Stimulated activated CD8-positive, alpha-beta memory T cell treated with anti-CD3 and anti-CD28 coated beads, Interleukin-4, amount 100 ng/mL, for 48 hours (primary cell): ENCODE results near the gene ATP1B1.
"Not testable (repeated sequence)": the region's sequence is repeated elsewhere in the genome, so short reads cannot be mapped to it uniquely, and the experiment has no call there.

Experiments
- DNase-seq: peaks from one replicate; pipeline ENCODE4 v3.0.0-alpha.2; 2020

ATP1B1 gene

DNA sequence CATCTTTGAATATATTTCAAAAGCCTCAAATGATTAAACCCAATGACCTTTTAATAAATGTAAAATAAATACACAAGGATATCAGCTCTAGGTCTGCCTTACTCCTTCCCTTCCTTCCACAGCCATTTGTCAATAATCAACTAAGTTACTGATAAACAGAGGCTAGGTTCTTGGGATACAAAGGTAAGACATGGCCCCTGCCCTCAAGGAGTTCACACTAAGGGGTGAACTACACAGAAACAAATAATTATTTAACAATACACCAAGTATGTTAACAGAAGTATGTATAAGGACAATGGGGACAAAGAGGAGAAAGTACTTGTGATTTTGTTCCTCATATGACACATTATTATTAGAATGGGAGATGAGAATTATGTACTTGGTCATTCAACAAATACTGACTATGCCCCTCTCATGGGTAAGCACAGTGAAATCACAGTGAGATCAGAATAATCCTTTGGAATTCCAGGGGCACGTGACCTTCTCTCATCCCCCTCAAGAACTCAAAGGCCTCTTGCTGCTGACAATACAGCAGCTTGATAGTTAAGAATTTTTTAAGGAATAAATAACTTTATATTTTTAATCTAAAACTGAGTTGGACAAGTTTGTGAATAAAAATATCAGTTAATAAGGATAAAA lies 40.2 kb downstream of the ATP1B1 start:
- no peak for DNase-seq

DNA sequence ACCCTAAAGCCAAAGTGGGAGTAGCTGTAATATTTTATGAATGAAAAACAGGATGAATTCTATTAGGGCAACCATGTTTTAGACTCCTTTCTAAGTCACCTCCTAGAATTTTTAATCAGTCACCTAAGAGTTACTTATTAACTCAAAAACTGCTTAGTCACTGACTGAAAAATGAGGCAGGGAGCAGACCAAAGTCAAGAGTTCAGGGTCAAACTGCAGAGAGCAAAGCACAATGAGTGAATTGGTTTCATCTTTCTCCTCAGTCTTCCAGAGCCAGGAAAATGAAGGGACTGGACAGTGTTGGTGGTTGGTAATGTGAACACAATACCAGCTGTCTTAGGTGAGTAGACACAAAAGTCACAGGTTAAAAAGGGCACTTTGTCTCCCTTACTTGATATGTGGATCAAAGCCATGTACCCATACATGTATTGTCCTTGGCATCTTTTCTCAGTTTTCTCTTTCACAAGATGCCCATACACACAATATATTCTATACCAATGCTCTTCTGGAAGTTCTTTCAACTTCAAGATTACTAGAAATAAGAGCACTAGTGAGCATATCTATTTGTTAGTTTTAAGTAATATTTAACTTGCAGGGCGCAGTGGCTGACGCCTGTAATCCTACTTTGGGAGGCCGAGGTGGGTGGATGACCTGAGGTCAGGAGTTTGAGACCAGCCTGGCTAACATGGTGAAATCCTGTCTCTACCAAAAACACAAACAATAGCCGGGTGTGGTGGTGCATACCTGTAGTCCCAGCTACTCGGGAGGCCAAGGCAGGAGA lies 42.2 kb downstream of the ATP1B1 start:
- no peak for DNase-seq

DNA sequence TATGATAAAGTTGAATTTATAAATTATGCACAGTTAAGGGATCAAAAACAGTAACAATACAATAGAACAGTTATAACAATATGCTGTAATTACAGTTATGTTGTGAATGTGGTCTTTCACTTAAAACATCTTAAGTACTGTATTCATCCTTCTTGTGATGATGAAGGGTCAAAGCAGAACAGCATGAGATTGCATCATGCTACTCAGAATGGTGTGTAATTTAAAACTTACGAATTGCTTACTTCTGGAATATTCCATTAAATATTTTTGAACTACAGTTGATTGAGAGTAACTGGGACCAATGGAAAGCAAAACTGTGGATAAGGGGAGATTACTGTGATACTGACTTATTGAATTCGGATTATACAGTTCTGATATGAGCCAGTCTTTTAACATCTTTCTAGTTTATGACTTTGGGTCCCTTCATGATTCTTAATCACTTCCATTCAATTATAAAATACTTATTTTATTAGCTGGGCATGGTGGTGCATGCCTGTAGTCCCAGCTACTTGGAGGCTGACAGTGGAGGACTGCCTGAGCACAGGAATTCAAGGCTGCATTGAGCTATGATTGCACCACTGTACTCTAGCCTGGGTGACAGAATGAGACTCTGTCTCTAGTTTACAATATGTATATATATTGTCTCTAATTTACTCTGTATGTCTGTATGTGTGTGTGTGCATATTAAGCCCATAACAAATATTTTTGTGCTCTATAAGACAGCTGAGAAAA lies 43.2 kb downstream of the ATP1B1 start:
- no peak for DNase-seq

DNA sequence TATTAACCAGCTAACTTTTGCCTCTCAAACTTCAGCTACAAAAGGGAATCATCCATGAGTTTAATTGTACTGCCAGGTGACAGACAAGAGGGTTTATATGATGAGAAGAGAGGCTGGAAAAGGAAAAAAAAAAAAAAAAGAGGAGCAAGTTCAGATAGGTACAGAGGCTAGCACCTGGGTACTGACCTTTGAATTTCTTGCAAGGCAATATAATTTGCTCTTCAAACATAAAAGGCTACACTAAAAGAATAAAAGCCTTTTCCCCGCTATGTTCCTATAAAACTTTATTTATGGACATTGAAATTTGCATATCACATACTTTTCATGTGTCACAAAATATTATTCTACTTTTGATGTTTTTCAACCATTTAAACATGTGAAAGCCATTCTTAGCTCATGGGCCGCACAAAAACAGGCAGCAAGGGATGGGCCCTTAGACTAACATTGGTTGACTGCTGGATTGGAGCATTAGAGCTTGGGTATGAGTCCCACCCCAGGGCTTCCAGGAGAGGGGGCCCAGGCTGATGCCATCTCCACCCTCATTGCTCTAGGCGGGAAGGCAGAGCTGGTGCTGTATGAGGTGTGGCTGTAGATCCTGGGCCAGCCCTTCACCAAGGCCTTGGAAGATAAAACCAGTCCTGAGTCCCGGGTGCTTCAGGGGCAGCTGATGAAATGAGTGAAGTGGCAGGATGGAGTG lies 44.3 kb downstream of the ATP1B1 start:
- DNase-seq: no peak

DNA sequence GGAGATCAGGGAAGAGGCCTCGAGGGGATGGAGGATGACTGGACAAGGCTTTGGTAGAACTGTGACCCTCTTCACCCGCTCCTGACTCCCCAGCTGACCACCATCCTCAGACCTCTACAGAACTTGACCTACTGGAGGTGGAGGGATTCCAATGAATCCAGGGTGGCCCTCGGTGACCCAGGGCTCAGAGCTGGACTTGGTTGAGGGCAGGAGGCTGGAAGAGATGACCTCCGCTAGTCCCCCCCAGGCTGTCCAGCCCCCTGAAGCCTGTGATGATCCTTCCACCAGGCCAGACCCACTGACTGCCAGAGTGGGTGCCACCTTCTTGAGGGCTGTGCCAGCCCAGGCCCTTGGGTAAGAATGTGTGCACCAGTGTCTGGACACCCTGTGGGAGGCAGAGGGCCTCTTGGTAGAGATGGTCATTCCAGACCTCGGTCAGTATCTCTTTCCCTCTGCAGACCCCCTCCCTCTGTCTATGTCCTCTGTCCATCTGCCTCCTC lies 44.9 kb downstream of the ATP1B1 start:
- DNase-seq: no peak

DNA sequence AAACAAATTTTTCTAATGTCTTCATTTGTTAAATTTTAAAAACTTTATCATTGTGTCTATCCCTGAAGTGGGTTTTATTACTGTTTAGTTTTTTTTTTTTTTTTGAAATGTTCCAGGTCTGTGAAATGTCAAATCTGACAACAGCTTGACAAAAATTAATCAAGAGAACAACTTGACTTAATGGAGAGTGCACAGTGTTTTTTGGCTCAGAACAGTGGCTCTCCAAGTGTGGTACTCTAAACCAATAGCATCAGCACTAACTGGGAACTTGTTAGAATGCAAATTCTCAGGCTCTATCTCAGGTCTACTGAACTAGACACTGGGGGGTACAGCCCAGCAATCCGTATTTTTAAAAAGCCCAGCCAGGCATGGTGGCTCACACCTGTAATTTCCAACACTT lies 49.2 kb downstream of the ATP1B1 start:
- DNase-seq: no peak

DNA sequence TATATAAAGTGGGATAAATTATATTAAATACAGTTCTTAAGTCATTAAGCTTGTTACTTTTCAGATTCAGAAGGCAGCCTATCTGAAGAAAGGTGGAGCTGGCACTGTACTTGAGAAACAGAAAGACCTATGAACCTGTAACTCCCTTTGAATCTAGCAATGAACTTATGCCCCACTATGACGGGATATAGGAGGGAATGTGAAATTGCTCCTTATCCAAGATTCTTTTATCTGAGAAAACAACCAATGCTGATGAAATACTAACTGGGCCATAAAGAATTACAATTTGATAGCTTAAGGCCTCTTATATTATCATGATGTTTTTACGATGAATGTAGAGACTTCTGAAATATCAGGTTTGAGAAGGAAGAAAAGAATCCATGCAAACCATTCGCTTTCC lies 50.1 kb downstream of the ATP1B1 start:
- no peak for DNase-seq

DNA sequence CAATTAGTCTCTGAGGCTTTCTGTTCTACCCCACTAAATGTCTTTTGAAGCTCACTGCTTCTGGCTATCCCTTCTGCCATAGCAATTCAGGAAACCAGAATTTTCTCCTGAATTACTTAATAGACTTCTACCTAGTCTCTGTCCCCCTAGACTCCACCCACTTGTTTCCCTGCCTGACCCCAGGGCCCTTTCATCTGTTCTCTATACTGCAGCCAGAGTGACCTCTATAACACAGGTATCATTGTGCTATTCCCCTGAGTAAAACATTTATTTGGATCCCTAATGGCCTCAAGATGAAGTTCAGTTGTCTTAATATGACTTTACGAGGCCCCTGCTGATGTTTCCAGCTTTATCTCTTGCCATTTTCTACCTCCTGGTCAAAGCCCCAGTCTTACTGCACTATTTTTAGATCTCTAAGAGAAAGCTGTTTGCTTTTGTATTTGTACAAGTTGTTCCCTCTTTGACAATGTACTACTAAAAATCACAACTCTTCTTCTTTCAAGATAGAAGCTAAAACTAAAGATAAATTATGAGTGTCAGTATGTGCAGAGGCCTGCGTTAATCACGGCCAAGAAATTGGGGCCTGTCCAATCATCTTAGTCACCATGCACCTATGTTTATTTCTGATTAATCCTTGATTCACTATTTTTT lies 54.5 kb downstream of the ATP1B1 start:
- no peak for DNase-seq

DNA sequence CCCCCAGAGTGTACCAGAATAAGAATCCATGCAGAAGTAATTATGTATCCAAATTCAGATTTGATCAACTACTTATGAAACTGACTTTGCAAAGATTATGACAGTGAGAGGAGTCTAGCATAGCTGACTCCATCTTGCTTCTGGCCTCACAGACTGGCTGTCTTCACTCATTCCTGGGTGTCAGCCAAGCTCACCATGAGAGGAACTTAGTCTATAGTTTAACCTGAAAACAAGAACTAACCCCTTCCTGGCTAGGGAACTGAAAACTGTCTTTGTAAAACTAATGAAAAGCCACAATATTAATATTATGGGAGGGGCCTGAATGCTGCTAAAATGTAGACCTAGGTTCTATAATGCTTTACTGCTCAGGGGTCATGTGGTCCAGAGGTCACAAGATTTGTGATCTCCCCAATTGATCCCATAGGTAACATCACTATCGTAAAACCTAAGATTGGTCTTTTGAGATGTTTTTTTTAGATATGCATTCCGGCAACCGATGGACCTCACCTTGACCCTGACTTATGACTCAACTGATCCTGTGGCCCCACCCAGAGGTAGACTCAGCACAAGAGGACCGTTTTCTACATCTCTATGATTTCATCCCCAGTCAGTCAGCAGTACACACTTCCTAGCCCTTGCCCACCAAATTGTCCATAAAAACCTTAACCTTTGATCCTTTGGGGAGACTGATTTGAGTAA lies 55.2 kb downstream of the ATP1B1 start:
- DNase-seq: no peak

DNA sequence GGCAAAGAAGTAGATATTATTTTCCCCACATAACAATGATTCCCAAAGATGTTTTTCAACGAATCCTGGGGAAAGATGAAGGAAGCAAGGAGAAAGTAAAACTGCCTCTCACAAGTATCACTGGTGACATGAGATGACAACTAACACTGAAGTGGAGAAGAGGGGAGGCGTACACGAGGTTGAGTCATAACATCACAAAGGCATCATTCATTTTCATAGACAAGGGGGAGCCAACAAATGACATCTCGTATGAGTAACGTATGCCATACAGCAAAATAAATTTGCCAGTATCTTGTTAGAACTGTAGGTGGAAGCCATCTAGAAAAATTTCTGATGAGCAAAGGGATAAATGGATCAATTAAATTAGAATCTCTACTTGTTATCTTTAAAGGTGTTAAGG lies 56.6 kb downstream of the ATP1B1 start:
- DNase-seq: no peak

DNA sequence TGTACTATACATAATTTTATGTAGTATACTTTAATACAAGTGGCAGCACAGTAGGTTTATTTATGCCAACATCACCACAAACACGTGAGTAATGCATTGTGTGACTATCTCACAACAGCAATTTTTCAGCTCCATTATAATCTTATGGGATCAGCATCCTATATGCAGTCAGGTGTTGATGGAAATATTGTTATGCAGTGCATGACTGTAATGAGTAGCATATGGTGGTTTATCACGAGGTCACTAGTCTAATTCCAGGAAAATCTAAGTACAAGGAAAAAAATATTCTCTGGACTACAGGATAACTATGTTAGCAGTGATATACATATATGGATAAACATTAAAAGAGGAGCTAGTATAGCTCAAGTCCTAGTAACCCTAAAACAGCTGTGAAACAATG lies 69.0 kb downstream of the ATP1B1 start:
- no peak for DNase-seq

DNA sequence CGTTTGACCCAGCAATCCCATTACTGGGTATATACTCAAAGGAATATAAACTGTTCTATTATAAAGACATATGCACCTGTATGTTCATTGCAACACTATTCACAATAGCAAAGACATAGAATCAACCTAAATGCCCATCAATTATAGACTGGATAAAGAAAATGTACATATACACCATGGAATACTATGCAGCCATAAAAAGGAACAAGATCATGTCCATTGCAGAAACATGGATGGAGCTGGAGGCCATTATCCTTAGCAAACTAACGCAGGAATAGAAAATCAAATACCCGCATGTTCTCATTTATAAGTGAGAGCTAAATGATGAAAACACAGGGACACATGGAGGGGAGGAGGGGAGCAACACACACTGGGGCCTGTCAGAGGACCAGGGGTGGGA lies 72.9 kb downstream of the ATP1B1 start:
- DNase-seq: not testable (repeated sequence)

DNA sequence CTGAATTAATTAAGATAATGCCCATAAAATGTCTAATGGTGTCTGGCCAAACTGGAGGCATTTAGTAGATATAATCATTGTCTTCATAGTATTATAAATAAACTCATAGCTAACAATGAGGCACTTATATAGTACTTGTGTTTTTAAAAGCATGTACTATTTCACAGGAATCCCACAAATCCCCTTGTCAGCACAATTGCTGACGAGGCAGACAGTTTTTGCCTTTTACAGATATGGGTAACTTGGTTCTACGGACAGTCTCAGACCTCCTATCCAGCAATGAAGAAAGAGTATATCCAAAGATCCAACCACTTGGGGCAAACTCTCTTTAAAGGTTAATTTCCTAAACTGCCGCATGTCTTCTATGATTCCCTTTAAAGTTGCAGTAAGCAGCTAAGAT lies 73.7 kb downstream of the ATP1B1 start:
- no peak for DNase-seq
